Uterus (tissue), 4 donors: Measurements from ENCODE around the gene GADD45A. TPM values are rescaled to one million over a fixed set of nuclear protein-coding genes. Genes with fewer than 3 reads are reported as not detected.

Source experiments
- DNase-seq, 2 donors: peaks; one replicate each; pipeline ENCODE4 v3.0.0-alpha.2; 2019 to 2020
- H3K27ac ChIP-seq, 2 donors: fragments of 200-600 bp; sonication (generic); 1 replicate in 1 of 2; 2 replicates in 1 of 2; pipeline ENCODE4 v1.5.1; 2016 to 2018
- H3K27me3 ChIP-seq, 2 donors: fragments of 200-600 bp; sonication (generic); one replicate each; pipeline ENCODE4 v1.5.1; 2018 to 2019; ENCODE audit warnings: control low read depth in 1 of 2
- H3K36me3 ChIP-seq, 2 donors: fragments of 200-600 bp; sonication (generic); one replicate each; pipeline ENCODE4 v1.5.1; 2019; ENCODE audit warnings: control low read depth in 1 of 2
- H3K4me1 ChIP-seq, 2 donors: fragments of 200-600 bp; sonication (generic); one replicate each; pipeline ENCODE4 v1.5.1; 2018 to 2019; ENCODE audit warnings: control low read depth in 1 of 2
- H3K4me3 ChIP-seq, 2 donors: fragments of 200-600 bp; sonication (generic); 1 replicate in 1 of 2; 2 replicates in 1 of 2; pipeline ENCODE4 v1.5.1; 2018 to 2019; ENCODE audit warnings: mild to moderate bottlenecking in 1 of 2
- H3K9me3 ChIP-seq, 2 donors: fragments of 200-600 bp; sonication (generic); one replicate each; pipeline ENCODE4 v1.5.1; 2019; ENCODE audit warnings: control low read depth in 1 of 2
- POLR2A ChIP-seq, 2 donors: fragments of 450-650 bp; IDR thresholded peaks; one replicate each; pipeline ENCODE4 v1.6.1; 2016; ENCODE audit warnings: antibody characterized with exemption in 2 of 2, mild to moderate bottlenecking in 1 of 2, moderate library complexity in 1 of 2
- intact Hi-C: fragments of 100-400 bp; cut with DNase I; formaldehyde crosslinking; loops from one replicate; pipeline ENCODE4 v1.15.1; 2023; ENCODE audit warnings: low total_unique reads
- total RNA-seq, 4 donors: library from RNA; depleted of rRNA in 3 of 4; stranded (reverse); fragments of >200 nt in 3 of 4; gene quantifications; one replicate each; pipeline versions ENCODE4 v1.1.0 to v1.2.4, GENCODE V29; 2014 to 2023
- TF ChIP-seq, protein P1 (sequence below), 4 experiments: fragments of 200-600 bp in 2 of 4; fragments of 450-650 bp in 2 of 4; sonication (generic) in 2 of 4; IDR thresholded peaks; one replicate each; pipeline ENCODE4 v1.5.1; 2016 to 2019; ENCODE audit warnings: antibody characterized with exemption in 4 of 4, mild to moderate bottlenecking in 2 of 4, moderate library complexity in 1 of 4
- donor health status: DM: yes; HTN: yes; CAD: no.

GADD45A gene
- total RNA-seq, 4 donors from 2014 or later, result 11.1 to 35.6 (median 20.3) TPM

DNA sequence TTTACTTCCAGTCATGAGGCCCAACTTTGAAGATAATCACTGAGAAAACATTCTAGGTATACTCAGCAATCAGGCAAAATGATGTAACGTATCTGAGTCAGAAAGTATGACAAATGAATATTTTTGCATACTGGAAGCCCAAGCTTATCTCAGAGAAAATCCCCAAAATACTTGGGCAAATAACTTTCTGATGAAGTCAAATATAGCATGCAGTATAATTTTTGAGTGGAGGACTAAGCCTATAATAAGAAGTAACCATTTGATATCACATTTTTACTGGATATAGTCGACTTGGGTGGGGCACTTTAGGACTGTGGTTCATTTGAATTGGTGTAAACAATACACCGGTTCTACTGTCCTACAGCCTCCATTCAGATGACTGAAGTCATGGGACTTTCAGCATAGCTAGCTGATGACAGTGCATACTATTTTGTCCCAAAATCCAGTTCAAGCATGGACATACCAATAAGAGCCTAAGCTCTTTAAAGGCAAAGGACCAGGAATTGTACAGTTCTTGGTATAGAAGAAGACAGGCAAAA lies 2.3 kb upstream of the GADD45A start:
- DNase-seq, result no peak
- Histone ChIP-seq H3K27ac (peak overlapping the region; percentile 63 to 92), H3K4me3 (no peak overlapping the region), H3K36me3 (no peaks in the 10 kb centered on the region), H3K27me3 (no peaks in the 10 kb centered on the region), H3K4me1 (peaks cover 0 to 6% of the 10 kb centered on the region in 2 donors), H3K9me3 (no peaks in the 10 kb centered on the region)
- TF ChIP-seq POLR2A (IDR thresholded peaks at IDR 0.05), result no peak
- TF ChIP-seq, protein P1, sequence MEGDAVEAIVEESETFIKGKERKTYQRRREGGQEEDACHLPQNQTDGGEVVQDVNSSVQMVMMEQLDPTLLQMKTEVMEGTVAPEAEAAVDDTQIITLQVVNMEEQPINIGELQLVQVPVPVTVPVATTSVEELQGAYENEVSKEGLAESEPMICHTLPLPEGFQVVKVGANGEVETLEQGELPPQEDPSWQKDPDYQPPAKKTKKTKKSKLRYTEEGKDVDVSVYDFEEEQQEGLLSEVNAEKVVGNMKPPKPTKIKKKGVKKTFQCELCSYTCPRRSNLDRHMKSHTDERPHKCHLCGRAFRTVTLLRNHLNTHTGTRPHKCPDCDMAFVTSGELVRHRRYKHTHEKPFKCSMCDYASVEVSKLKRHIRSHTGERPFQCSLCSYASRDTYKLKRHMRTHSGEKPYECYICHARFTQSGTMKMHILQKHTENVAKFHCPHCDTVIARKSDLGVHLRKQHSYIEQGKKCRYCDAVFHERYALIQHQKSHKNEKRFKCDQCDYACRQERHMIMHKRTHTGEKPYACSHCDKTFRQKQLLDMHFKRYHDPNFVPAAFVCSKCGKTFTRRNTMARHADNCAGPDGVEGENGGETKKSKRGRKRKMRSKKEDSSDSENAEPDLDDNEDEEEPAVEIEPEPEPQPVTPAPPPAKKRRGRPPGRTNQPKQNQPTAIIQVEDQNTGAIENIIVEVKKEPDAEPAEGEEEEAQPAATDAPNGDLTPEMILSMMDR (IDR thresholded peaks at IDR 0.05), result no peak
- intact Hi-C loops, result loop anchor here (5.0 to 10.0 kb wide), 2 partner anchors 80 to 118 kb away; no protein-coding TSS in a partner anchor

DNA sequence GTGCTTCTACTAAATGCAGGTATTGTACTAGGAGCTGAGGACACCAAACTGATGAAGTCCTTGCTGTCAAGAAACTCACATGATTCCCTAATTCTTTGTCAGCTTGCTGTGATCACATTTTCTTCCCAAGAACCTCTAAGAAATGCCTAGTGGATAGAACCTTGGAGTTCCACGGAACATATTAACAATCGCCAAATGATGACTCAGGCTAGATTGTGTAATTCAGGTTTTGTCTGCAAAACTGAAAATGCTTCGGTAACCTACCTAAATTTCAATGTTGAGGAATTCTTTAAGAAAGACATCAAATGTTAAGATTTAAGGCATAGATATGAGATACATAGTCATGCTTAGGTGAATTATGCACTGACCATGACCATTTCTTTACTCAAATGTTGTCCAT lies 1.7 kb upstream of the GADD45A start:
- TF ChIP-seq, protein P1 (IDR thresholded peaks at IDR 0.05), result no peak
- TF ChIP-seq POLR2A (IDR thresholded peaks at IDR 0.05), result no peak
- no peak for DNase-seq
- Histone ChIP-seq H3K27ac (peak overlapping the region; percentile 63 to 92), H3K36me3 (no peaks in the 10 kb centered on the region), H3K4me3 (no peak overlapping the region), H3K4me1 (peaks cover 0 to 6% of the 10 kb centered on the region in 2 donors), H3K9me3 (no peaks in the 10 kb centered on the region), H3K27me3 (no peaks in the 10 kb centered on the region)
- intact Hi-C loops, result loop anchor here (5.0 to 10.0 kb wide), 2 partner anchors 79 to 119 kb away; no protein-coding TSS in a partner anchor

DNA sequence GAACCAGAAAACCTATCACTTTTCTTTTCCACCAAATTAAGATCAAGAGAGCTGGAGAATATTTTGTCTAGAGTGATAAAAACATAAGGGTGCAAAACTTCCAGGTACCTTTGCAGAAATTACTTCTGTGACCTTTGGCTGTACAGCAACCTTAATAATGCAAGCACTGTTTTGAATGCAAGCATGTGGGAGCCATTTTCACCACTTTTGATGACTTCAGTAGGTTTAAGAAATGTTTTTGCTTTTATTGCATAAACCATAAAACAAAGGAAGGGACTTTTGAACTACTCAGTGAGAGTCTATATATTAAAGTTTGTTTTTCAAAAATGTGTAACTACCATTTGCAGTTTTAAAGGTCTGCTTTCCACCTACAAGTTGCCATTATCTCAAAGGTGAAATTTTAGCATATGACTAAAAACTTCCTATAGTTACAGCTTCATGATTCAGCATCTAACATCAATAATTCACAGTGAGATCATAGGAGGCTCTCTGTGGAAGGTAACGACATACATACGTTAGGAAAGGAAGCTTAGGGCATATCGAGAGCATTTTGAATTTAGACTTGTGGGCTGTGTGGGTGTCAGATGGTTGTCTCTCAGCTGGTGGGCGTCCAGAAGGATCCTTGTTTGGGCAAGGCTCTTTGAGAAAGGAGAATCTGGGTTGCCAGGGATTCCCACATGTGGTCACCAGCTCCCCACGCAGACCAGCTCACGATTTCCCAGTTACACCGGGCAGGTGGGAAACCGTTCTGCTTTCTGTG lies 1.1 kb upstream of the GADD45A start:
- Histone ChIP-seq H3K27ac (peak overlapping the region; percentile 63 to 92), H3K4me3 (peak overlapping the region in 1 of 2 donors; percentile 38), H3K36me3 (no peaks in the 10 kb centered on the region), H3K9me3 (no peaks in the 10 kb centered on the region), H3K4me1 (peaks cover 0 to 6% of the 10 kb centered on the region in 2 donors), H3K27me3 (no peaks in the 10 kb centered on the region)
- DNase-seq, result no peak
- intact Hi-C loops, result loop anchor here (5.0 to 10.0 kb wide), 2 partner anchors 78 to 119 kb away; no protein-coding TSS in a partner anchor
- TF ChIP-seq, protein P1 (IDR thresholded peaks at IDR 0.05), result no peak
- no peak for TF ChIP-seq POLR2A (IDR thresholded peaks at IDR 0.05)

GRCh38 chr1:67684526-67685066 lies 405 bp upstream of the GADD45A start:
- peak overlapping the region; percentile 63 to 92 for H3K27ac ChIP-seq
- intact Hi-C loops, result loop anchor here (5.0 to 10.0 kb wide), 2 partner anchors 78 to 120 kb away; no protein-coding TSS in a partner anchor
- no peaks in the 10 kb centered on the region for H3K9me3 ChIP-seq
- no peak for DNase-seq
- no peak for TF ChIP-seq POLR2A (IDR thresholded peaks at IDR 0.05)
- TF ChIP-seq, protein P1 (IDR thresholded peaks at IDR 0.05), result no peak
- no peaks in the 10 kb centered on the region for H3K36me3 ChIP-seq
- H3K4me3 ChIP-seq, result peak overlapping the region in 1 of 2 donors; percentile 38
- peaks cover 0 to 6% of the 10 kb centered on the region in 2 donors for H3K4me1 ChIP-seq
- no peaks in the 10 kb centered on the region for H3K27me3 ChIP-seq
